ENCODE data around the gene MGMT. TPM values are rescaled to one million over a fixed set of nuclear protein-coding genes. Genes with fewer than 3 reads are reported as not detected.

MGMT gene
- total RNA-seq, 1 experiment from 2014 or later: 11.5 TPM

- POLR2A ChIA-PET: no interaction called here
- BruUV-seq (replicated peaks): no TSS peak
- no peak overlapping the region for H3K4me3 ChIP-seq (replicated peaks in 1 of 2; ENCODE audit: low read depth in 1 of 2, low read length in 2 of 2)
- no peak overlapping the region for H3K9ac ChIP-seq (ENCODE audit: low read length)
- no peak overlapping the region for H2AFZ ChIP-seq (ENCODE audit: low read depth, low read length, poor library complexity, severe bottlenecking)
- no peak overlapping the region for H3K4me2 ChIP-seq (ENCODE audit: low read length)
- no peak overlapping the region for H3K27ac ChIP-seq (ENCODE audit: low read depth, low read length)
- no peaks in the 10 kb centered on the region for H3K79me2 ChIP-seq (ENCODE audit: insufficient read depth, low read length)
- H3K27me3 ChIP-seq (ENCODE audit: insufficient read depth, low read length): no peaks in the 10 kb centered on the region
- ATAC-seq: no peak
- TF ChIP-seq TCF7L2 (IDR thresholded peaks at IDR 0.05; ENCODE audit: borderline replicate concordance, extremely low read depth, insufficient read depth, insufficient read length) (no peak), ZBTB33 (IDR thresholded peaks at IDR 0.05; ENCODE audit: extremely low read depth, insufficient replicate concordance, low read length) (no peak), ZFX (IDR thresholded peaks at IDR 0.05) (no peak), ELF1 (IDR thresholded peaks at IDR 0.05; ENCODE audit: borderline replicate concordance, low read depth) (no peak), SRF (IDR thresholded peaks at IDR 0.05; ENCODE audit: low read depth) (no peak), RAD21 (IDR thresholded peaks at IDR 0.05; ENCODE audit: low read depth) (no peak), POLR2A (IDR thresholded peaks at IDR 0.05; ENCODE audit: borderline replicate concordance, extremely low read depth, insufficient read depth, insufficient read length) (no peak), YY1 (IDR thresholded peaks at IDR 0.05; ENCODE audit: extremely low read depth, insufficient replicate concordance, low read depth, low read length) (no peak), SP1 (IDR thresholded peaks at IDR 0.05; ENCODE audit: low read depth) (no peak), POLR2AphosphoS5 (IDR thresholded peaks at IDR 0.05; ENCODE audit: low read depth, low read length) (no peak), REST (IDR thresholded peaks at IDR 0.05; ENCODE audit: low read depth) (no peak), ZNF274 (IDR thresholded peaks at IDR 0.05; ENCODE audit: low read depth, low read length) (no peak), EZH2phosphoT487 (IDR thresholded peaks at IDR 0.05; ENCODE audit: borderline replicate concordance) (no peak), EGR1 (IDR thresholded peaks at IDR 0.05; ENCODE audit: low read depth) (no peak), CEBPB (IDR thresholded peaks at IDR 0.05; ENCODE audit: low read depth) (no peak), FOSL1 (IDR thresholded peaks at IDR 0.05; ENCODE audit: low read depth) (no peak), JUND (IDR thresholded peaks at IDR 0.05) (no peak), MAX (IDR thresholded peaks at IDR 0.05) (no peak)
- RAD21 ChIA-PET (ENCODE audit: low non-redundant PET in 1 of 2, low total read pairs in 2 of 2, uncharacterized antibody in 2 of 2, unreplicated experiment in 2 of 2): no interaction called here
- H3K4me1 ChIP-seq (ENCODE audit: control insufficient read depth in 1 of 2, insufficient read depth in 2 of 2, low read length in 2 of 2): no peaks in the 10 kb centered on the region
- H3K9me3 ChIP-seq (ENCODE audit: control insufficient read depth in 1 of 2, insufficient read depth in 1 of 2, low read depth in 1 of 2, low read length in 2 of 2): peaks cover 3 to 19% of the 10 kb centered on the region in 2 experiments; a peak in 2 of 4 replicates
- H3K9me2 ChIP-seq (ENCODE audit: insufficient read depth): no peaks in the 10 kb centered on the region
- no peaks in the 10 kb centered on the region for H3K36me3 ChIP-seq (ENCODE audit: control insufficient read depth in 1 of 2, insufficient read depth in 2 of 2, low read length in 2 of 2)
- CTCF ChIA-PET: no interaction called here
- no peaks in the 10 kb centered on the region for H4K20me1 ChIP-seq (ENCODE audit: insufficient read depth)
- no peak for DNase-seq (ENCODE audit: low read depth, low spot score)
- intact Hi-C loops (cut with micrococcal nuclease): no loop called here
Observed at GRCh38 chr10:129516846-129517679, 50.0 kb downstream of the MGMT start.
